Inflammatory macrophage treated with lipopolysaccharide for 1 hour (primary cell): ENCODE data around the gene DNAJB12.
"Not testable (repeated sequence)": the region's sequence is repeated elsewhere in the genome, so short reads cannot be mapped to it uniquely, and the experiment has no call there.

Experiments used
- DNase-seq, 2 donors: peaks; one replicate each; pipeline ENCODE4 v3.0.0-alpha.2; 2020 to 2022

DNAJB12 gene

GRCh38 chr10:72315611-72316385, 38.9 kb downstream of the DNAJB12 start:
- no peak for DNase-seq

GRCh38 chr10:72315054-72315453, 39.7 kb downstream of the DNAJB12 start:
- no peak for DNase-seq

GRCh38 chr10:72314263-72314662, 40.5 kb downstream of the DNAJB12 start:
- no peak for DNase-seq

- no peak for DNase-seq
Measured at GRCh38 chr10:72312865-72313391, 41.8 kb downstream of the DNAJB12 start.

- no peak for DNase-seq
Measured at GRCh38 chr10:72311667-72312066, 43.1 kb downstream of the DNAJB12 start.

GRCh38 chr10:72310636-72311035, 44.1 kb downstream of the DNAJB12 start:
- peak; percentile 73 to 92 for DNase-seq

GRCh38 chr10:72310241-72310633, 44.5 kb downstream of the DNAJB12 start:
- DNase-seq = no peak

GRCh38 chr10:72309290-72310240, 45.2 kb downstream of the DNAJB12 start:
- peak; percentile 49 to 81 for DNase-seq

GRCh38 chr10:72308320-72308987, 46.3 kb downstream of the DNAJB12 start:
- DNase-seq = peak; percentile 83 to 87

- DNase-seq = not testable (repeated sequence)
Measured at GRCh38 chr10:72307711-72308110, 47.0 kb downstream of the DNAJB12 start.

- no peak for DNase-seq
Measured at GRCh38 chr10:72306215-72306760, 48.4 kb downstream of the DNAJB12 start.

GRCh38 chr10:72303424-72304128, 51.1 kb downstream of the DNAJB12 start:
- no peak for DNase-seq

GRCh38 chr10:72298592-72299519, 55.9 kb downstream of the DNAJB12 start:
- DNase-seq = no peak

GRCh38 chr10:72297805-72298591, 56.7 kb downstream of the DNAJB12 start:
- peak; percentile 88 to 90 for DNase-seq

- DNase-seq = peak; percentile 88 to 92
Measured at GRCh38 chr10:72297281-72297804, 57.4 kb downstream of the DNAJB12 start.

- not testable (repeated sequence) for DNase-seq
Measured at GRCh38 chr10:72296829-72297280, 57.9 kb downstream of the DNAJB12 start.

GRCh38 chr10:72295330-72295910, 59.3 kb downstream of the DNAJB12 start:
- no peak for DNase-seq

- DNase-seq = no peak
Measured at GRCh38 chr10:72292223-72292691, 62.5 kb downstream of the DNAJB12 start.

GRCh38 chr10:72291019-72291532, 63.6 kb downstream of the DNAJB12 start:
- DNase-seq = peak; percentile 32 to 66
